Measurements from ENCODE around the gene RASA3.
"Not testable (repeated sequence)": the region's sequence is repeated elsewhere in the genome, so short reads cannot be mapped to it uniquely, and the experiment has no call there.

The RASA3 gene

DNA sequence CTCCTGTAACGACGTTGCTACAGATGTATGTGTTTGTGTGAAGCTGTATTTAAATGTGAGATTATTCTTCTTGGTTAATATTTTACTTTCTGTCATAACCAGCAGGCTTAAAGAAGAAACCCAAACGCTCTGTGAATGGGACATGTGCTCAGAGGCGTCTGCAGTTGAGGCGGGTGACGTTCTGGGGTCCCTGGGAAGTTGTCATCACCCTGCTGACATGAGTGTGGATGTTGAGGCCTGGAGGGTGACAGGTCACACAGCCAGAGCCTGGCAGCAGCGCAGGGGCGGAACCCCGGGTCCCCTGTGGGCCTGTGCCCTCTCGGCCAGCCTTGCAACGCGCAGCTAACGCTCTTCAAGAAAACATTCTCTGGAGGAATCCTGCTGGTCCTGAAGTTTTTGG is 16.6 kb downstream of the RASA3 start:
- Histone ChIP-seq H3K4me1 (ENCODE audit: control insufficient read depth in 1 of 2, insufficient read depth in 1 of 2, low read depth in 1 of 2, low read length in 1 of 2) (peaks cover 0 to 5% of the 10 kb centered on the region in 2 experiments), H3K27ac (no peak overlapping the region), H3K36me3 (no peaks in the 10 kb centered on the region)

GRCh38 chr13:114115191-114115671 is 17.2 kb downstream of the RASA3 start:
- Histone ChIP-seq H3K4me3 (ENCODE audit: low read depth in 1 of 2, low read length in 1 of 2) (no peak overlapping the region), H3K9me3 (no peaks in the 10 kb centered on the region), H3K4me1 (ENCODE audit: control insufficient read depth in 1 of 2, insufficient read depth in 1 of 2, low read depth in 1 of 2, low read length in 1 of 2) (peaks cover 5 to 11% of the 10 kb centered on the region in 2 experiments), H3K27me3 (peaks cover 9% of the 10 kb centered on the region), H3K36me3 (no peaks in the 10 kb centered on the region), H3K27ac (no peak overlapping the region)
- TF ChIP-seq CTCF (IDR thresholded peaks at IDR 0.05), result no peak

More for the DNA sequence above, 16.6 kb downstream of the RASA3 start:
- H3K9me3 ChIP-seq, result no peaks in the 10 kb centered on the region
- no peak overlapping the region for H3K4me3 ChIP-seq (ENCODE audit: low read depth in 1 of 2, low read length in 1 of 2)
- H3K27me3 ChIP-seq, result peaks cover 9% of the 10 kb centered on the region
- no peak for TF ChIP-seq CTCF (IDR thresholded peaks at IDR 0.05)

- H3K4me1 ChIP-seq (ENCODE audit: control insufficient read depth in 1 of 2, insufficient read depth in 1 of 2, low read depth in 1 of 2, low read length in 1 of 2), result peaks cover 8 to 15% of the 10 kb centered on the region in 2 experiments
- not testable (repeated sequence) for H3K27ac ChIP-seq; H3K4me3 ChIP-seq (ENCODE audit: low read depth in 1 of 2, low read length in 1 of 2); H3K36me3 ChIP-seq; H3K9me3 ChIP-seq; H3K27me3 ChIP-seq
Measured at GRCh38 chr13:114114666-114115065, 17.8 kb downstream of the RASA3 start.

DNA sequence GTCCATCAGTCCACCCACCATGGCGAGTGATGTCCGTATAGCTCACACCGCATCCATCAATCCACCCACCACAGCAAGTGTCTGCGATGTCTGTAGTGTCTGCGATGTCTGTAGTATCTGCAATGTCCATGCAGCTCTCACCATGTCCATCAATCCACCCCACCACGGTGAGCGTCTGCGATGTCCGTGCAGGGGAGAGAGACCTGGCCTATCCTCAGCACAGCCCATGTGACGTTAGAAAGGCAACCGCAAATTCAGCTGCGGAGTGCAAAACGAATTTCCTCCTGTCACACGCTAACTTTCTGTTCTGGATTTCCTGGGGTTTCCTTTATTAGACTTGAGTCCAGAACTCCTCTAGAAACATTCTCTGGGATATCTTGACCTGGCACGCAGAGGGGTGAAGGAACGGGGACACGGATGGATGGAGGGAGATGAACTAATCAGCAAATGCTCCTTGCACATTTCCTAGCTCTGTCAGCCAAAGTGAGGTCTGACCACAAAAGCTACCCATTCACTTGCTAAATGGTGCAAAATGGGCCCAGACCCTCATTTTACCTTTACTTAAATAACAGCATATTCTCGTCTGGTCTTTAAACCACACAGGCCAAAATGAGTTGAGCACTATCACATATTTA is 18.3 kb downstream of the RASA3 start:
- H3K27ac ChIP-seq, result no peak overlapping the region
- H3K4me3 ChIP-seq (ENCODE audit: low read depth in 1 of 2, low read length in 1 of 2), result no peak overlapping the region
- no peaks in the 10 kb centered on the region for H3K36me3 ChIP-seq
- H3K27me3 ChIP-seq, result peaks cover 8% of the 10 kb centered on the region
- H3K9me3 ChIP-seq, result no peaks in the 10 kb centered on the region
- H3K4me1 ChIP-seq (ENCODE audit: control insufficient read depth in 1 of 2, insufficient read depth in 1 of 2, low read depth in 1 of 2, low read length in 1 of 2), result peaks cover 8 to 15% of the 10 kb centered on the region in 2 experiments
- TF ChIP-seq CTCF (IDR thresholded peaks at IDR 0.05), result no peak

GRCh38 chr13:114113395-114113794 is 19.0 kb downstream of the RASA3 start:
- peaks cover 8 to 15% of the 10 kb centered on the region in 2 experiments for H3K4me1 ChIP-seq (ENCODE audit: control insufficient read depth in 1 of 2, insufficient read depth in 1 of 2, low read depth in 1 of 2, low read length in 1 of 2)
- H3K36me3 ChIP-seq; H3K4me3 ChIP-seq (ENCODE audit: low read depth in 1 of 2, low read length in 1 of 2); H3K9me3 ChIP-seq; H3K27ac ChIP-seq; H3K27me3 ChIP-seq: not testable (repeated sequence)

DNA sequence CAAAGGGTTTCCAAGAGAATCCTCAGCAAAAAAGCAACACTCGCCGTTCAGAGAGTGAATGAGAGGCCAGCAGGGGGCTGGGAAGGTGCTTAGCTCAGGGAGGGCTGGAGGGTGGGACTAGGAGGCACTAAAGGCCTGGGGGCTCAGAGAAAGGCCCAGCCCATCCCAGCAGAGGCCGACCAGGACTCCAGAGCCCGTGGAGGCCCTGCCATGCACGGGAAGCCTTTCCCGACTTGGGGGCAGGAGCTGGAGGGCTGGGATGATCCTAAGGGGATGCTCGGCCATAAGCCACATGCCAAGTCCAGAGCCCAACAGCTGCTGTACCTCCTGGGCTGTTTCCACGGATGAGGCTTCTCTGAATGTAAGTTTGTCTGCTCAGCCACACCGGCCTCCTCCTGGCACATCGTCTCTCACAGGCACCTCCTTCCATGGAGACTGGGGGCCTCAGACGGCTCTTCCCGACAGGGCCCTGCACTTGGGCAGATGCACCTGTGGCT is 19.5 kb downstream of the RASA3 start:
- Histone ChIP-seq H3K36me3 (no peaks in the 10 kb centered on the region), H3K27me3 (no peaks in the 10 kb centered on the region), H3K4me1 (ENCODE audit: control insufficient read depth in 1 of 2, insufficient read depth in 1 of 2, low read depth in 1 of 2, low read length in 1 of 2) (peaks cover 8 to 15% of the 10 kb centered on the region in 2 experiments), H3K4me3 (ENCODE audit: low read depth in 1 of 2, low read length in 1 of 2) (no peak overlapping the region), H3K27ac (no peak overlapping the region), H3K9me3 (no peaks in the 10 kb centered on the region)
- TF ChIP-seq CTCF (IDR thresholded peaks at IDR 0.05), result no peak
